Germinal center (tissue), 1 donor: ENCODE measurements around the gene POPDC3.
"Not testable (repeated sequence)": the region's sequence is repeated elsewhere in the genome, so short reads cannot be mapped to it uniquely, and the experiment has no call there.

Source experiments
- DNase-seq: peaks from one replicate; pipeline ENCODE4 v3.0.0; 2012; ENCODE audit warnings: mixed read lengths, low spot score

POPDC3 gene

DNA sequence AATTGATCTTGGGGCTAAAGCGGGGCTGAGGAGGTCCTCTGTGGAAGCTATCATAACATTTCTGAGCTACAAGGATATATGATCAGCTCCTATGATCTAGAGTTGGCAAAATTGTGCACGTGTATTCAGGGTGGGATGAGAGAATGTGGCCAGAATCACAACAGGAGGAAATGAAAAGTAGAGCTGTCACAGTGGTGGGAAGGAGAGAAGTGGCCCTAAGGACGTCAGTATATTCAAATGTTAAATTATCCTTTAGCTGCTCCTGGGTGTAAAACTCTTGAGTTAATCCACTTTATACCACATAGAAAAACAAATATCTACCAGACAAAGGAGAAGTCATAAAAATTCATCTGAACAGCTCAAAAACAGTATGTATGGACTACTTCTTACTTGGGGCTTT is 14.8 kb upstream of the POPDC3 start:
- DNase-seq: no peak

GRCh38 chr6:105194106-105194505 is 14.3 kb upstream of the POPDC3 start:
- DNase-seq: no peak

DNA sequence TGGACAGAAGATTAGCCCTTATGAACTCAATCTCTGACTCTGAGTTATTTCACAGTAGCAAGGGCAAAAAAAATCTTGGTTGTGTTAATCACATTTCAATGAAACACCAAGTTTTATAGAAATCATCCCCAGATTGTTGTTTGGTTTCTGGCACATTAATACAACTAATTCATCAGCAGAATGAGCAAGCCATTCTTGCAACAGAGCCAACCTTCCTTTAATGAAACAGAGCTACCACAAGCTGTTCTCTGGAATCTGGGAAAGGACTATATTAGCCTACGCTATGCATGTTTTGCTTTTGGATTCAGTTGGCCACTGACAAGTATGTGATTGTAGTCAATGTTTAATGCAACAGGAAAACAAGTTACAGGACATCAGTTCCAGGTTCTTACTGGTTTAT is 13.8 kb upstream of the POPDC3 start:
- DNase-seq: no peak

DNA sequence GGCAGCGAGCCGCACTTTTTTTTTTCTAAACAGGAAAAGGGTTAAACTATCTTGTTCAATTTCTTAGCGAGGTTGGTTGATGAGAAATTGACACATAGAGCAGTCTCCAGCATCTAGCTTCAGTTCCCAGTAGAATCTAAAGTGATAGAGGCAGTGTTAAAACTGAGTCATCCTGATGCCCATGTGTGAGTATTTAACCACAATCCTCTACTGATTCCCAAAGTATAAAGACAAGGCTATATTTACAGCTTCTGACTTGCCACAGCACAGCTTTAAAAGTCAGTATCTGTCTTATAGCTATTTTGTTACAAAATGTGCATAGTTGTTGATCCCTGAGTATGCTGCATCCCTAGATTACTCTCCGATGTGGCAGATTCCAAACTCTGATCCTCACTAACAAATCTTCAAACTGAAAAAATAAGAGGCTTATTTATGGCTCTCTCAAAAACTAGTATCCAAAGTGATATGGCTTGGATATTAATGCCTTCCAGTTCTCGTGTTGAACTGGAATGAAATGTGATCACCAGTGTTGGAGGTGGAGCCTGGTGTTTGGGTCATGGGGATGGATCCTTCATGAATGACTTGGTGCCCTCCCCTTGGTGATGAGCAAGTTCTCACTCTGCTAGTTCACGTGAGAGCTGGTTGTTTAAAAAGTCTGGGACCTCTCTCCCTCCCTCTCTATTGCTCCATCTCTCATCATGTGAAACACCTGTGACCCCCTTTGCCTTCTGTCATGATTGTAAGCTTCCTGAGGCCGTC is 13.1 kb upstream of the POPDC3 start:
- no peak for DNase-seq

DNA sequence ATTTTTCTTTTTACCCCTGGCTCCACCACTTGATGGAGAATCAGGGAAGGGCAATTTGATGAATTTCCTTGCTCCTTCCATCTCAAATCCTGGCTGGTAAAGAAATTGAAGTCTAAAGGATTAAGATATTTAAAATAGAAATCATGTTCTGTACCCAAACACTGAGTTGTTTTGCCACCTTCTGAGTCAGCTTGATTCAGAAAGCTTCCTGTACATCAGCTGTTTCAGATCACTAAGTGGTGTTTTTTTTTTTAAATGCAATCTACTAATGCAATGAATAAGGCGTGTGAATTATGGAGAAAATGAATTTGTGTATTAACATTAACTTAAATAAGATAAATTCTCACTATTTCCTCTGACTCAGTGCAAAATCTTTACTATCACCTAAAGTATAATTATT is 11.5 kb upstream of the POPDC3 start:
- DNase-seq: no peak

DNA sequence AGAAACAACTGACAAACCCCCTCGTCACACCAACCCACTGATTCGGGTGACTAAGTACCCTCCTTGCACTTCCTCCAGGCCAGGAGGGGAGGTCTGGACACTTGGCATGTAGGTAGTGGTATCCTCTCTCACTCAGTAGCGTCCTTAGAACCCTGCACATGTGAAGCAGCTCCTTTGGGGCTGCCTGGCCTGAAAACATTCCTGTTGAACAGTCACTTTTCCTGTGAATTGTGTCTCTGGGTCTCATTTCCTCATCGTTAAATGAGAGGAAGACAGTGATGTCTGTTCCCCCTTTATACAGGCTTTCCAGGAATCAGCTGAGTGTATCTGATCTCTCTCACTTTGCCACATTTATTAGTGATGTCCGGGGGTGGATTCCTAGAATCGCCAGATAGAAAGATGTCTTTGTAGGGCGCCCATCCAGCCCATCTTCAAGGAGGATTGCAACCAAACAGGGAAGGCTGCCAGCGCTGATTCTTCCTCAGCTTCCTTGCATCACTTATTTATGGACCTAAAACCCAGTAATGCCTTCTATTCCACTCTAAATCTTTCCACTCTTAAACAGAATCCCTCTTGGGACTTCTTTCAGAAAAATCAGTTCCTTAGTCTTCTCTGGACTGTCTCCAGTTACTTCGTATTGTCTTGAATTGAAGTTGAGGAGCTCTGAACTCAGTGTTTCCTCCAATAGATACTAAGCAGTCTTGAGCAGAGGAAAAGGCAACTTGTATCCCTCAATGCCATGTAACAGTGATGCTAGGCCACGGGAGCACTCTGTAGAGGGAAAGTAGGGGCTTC is 9.4 kb upstream of the POPDC3 start:
- no peak for DNase-seq

GRCh38 chr6:105188251-105188650 is 8.4 kb upstream of the POPDC3 start:
- no peak for DNase-seq

DNA sequence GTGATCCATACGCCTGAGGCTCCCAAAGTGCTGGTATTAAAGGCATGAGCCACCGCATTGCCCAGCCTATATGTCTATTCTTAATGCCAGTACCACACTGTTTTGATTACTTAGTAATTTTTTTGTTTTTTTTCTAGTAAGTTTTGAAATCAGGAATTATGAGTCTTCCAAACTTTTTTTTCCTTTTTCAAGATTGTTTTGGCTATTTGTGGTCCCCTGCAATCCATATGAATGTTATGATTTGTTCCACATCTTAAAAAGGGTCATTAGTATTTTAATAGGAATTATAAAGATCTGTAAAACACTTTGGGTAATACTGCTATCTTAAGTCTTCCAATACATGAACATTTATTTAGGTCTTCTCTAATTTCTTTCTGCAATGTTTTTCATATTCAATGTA is 6.8 kb upstream of the POPDC3 start:
- DNase-seq: no peak

DNA sequence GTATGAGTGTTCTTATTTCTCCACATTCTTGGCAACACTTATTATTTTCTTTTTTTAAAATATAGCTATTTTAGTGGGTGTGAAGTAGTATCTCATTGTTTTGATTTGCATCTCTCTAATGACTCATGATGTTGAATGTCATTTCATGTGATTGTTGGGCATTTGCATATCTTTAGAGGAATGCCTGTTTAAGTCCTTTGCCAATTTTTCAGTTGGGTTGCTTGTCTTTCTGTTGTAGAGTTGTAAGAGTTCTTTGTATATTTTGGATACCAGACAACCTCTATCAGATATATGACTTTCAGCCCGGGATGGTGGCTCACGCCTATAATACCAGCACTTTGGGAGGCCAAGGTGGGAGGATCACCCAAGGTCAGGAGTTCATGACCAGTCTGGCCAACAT is 5.1 kb upstream of the POPDC3 start:
- no peak for DNase-seq

GRCh38 chr6:105181981-105182515 is 2.2 kb upstream of the POPDC3 start:
- DNase-seq: no peak

- no peak for DNase-seq
These were observed 1.2 kb downstream of the POPDC3 start for GRCh38 chr6:105178636-105179035.

DNA sequence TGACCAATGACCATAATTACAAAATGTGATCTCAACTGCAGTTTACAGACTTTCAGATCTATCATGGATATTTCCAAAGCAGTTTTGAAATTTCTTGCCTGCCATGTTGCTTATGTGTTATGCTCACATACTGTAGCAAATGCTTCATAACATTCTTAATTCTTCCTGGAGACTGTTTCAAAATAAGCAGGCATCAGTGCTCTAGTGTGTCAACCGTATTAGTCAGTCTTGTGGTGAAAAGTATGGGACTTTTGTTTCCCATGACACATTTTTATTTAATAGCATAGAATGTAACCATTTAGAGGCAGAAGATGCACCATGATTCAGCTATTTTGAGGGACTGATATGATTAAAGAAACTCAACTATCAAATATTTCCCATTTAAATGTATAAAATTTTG is 1.7 kb downstream of the POPDC3 start:
- no peak for DNase-seq

GRCh38 chr6:105177556-105177955 is 2.3 kb downstream of the POPDC3 start:
- no peak for DNase-seq

DNA sequence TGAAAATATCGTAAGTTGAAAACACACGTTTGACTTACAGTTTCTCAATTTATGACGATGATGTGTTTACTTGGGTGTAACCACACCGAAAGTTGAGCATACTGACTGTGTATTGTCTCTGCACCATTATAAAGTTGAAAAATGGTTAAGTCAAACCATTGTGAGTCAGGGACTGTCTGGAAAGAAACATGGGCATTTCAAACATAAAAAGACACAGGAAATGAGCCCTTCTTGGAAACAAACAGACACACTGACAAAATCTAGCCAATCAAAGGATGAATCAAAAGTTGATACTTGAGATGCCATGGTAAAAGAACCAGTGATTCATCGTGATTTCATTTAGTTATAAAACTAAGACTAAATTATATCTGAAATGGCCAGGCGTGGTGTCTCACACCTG is 5.3 kb downstream of the POPDC3 start:
- DNase-seq: no peak

DNA sequence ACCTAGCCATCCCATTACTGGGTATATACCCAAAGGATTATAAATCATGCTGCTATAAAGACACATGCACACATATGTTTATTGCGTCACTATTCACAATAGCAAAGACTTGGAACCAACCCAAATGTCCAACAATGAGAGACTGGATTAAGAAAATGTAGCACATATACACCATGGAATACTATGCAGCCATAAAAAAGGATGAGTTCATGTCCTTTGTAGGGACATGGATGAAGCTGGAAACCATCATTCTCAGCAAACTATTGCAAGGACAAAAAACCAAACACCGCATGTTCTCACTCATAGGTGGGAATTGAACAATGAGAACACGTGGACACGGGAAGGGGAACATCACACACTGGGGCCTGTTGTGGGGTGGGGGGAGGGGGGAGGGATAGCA is 7.3 kb downstream of the POPDC3 start:
- DNase-seq: not testable (repeated sequence)

DNA sequence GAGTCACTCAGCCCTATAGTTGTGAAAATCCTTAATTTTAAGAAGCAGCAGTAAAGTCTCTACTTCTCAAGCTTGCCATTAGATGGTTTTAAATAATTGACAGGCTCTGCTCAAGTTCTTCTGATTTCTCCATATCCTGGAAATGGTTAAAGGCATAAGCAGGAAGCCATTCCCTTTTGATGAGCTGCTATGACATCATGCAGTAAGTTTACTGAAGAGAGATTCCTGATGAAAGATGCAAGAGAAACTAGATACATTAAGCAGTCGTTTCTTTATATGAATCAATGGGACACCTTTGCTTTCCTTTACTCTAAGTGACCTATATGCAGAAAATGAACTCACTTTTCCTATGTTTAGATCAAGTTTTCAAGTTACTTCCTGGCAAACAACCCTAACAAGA is 9.8 kb downstream of the POPDC3 start:
- DNase-seq: no peak

- DNase-seq: no peak
These were observed 11.9 kb downstream of the POPDC3 start for GRCh38 chr6:105167914-105168313.

DNA sequence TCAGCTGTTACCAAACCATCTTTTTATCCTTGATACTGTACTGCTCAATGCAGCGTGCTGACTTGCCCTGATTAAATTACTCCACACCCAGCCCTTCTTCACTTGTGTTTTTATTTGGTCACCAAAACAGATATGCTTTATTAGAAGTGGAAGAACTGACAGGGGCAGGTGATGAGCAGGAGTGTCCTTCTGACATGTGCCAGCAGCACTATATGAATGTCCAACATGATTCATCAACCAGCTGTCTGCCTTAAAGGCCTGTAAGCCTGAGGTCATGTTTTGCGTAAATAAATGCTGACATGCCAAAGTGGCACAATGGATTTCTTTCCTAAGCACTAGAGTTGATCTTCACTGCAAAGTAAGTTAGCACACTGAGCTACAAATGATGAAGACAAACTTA is 15.4 kb downstream of the POPDC3 start:
- DNase-seq: no peak

DNA sequence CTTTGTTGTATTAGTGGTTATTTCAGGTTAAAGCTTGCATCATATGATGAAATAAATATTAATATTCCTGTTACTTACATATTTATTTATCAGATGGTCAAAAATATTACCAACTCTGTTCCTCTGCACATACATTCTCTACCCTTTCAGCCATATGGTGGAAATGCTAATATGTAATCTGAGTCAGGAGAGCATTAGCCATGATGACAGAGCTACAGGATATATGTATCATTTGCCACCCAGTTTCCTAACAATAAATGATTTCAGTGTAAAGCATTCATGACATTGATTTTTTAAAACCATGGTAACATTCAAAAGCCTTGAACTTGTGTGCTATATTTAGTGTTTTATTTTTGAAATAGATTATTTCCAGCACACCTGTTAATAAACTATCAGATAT is 16.6 kb downstream of the POPDC3 start:
- no peak for DNase-seq

GRCh38 chr6:105162377-105162776 is 17.4 kb downstream of the POPDC3 start:
- DNase-seq: no peak

GRCh38 chr6:105161421-105161820 is 18.4 kb downstream of the POPDC3 start:
- no peak for DNase-seq

GRCh38 chr6:105153676-105154075 is 26.1 kb downstream of the POPDC3 start:
- no peak for DNase-seq

DNA sequence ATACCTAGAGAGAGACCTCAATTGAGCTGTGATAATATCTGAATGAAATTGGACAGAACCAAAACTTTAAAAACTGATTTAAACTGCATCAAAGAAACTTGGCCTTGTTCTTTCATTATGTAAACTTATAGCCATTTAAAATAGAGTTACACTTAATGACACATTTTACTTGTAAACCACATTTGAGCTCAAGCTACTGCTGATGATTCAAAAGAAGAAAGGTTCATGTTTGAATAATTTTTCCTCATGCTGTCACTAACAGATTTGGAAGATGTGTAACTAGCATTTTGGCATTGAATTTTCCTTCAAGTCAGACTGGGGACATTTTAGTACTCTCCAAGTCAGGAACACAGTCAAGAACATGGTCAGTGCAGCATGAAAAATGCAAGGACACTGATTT is 26.9 kb downstream of the POPDC3 start:
- DNase-seq: no peak
